Sigmoid colon (tissue), 4 donors: Measurements from ENCODE around the gene C18orf63.

Source experiments
- CTCF ChIP-seq, 4 experiments: fragments of 450-650 bp in 3 of 4; fragments of 200-600 bp in 1 of 4; IDR thresholded peaks; one replicate each; pipeline ENCODE4 v1.5.1; 2016 to 2019; ENCODE audit warnings: antibody characterized with exemption in 4 of 4, mild to moderate bottlenecking in 3 of 4, moderate library complexity in 2 of 4
- POLR2A ChIP-seq, 2 donors: fragments of 450-650 bp; IDR thresholded peaks; one replicate each; pipeline ENCODE4 v1.6.1; 2016; ENCODE audit warnings: antibody characterized with exemption in 2 of 2, mild to moderate bottlenecking in 2 of 2, moderate library complexity in 2 of 2
- POLR2AphosphoS5 ChIP-seq, 4 donors: sonication (generic); formaldehyde crosslinking; IDR thresholded peaks; one replicate each; pipeline ENCODE4 v1.6.1; 2017; ENCODE audit warnings: antibody characterized with exemption in 4 of 4

GRCh38 chr18:74337912-74338309 is 22.3 kb downstream of the C18orf63 start:
- TF ChIP-seq POLR2AphosphoS5 (IDR thresholded peaks at IDR 0.05), result peak in 2 of 4 donors; percentile 32 to 52
- TF ChIP-seq CTCF (IDR thresholded peaks at IDR 0.05), result no peak
- no peak for TF ChIP-seq POLR2A (IDR thresholded peaks at IDR 0.05)
